ENCODE results near the gene RAP2A. TPM values are rescaled to one million over a fixed set of nuclear protein-coding genes. Genes with fewer than 3 reads are reported as not detected.

The RAP2A gene
- total and polyA plus RNA-seq, 9 of the 15 experiments (the other 6 are each of a cell fraction or from before 2014, with no cell fraction given) = 1.8 to 11.7 (median 5.6) TPM

DNA sequence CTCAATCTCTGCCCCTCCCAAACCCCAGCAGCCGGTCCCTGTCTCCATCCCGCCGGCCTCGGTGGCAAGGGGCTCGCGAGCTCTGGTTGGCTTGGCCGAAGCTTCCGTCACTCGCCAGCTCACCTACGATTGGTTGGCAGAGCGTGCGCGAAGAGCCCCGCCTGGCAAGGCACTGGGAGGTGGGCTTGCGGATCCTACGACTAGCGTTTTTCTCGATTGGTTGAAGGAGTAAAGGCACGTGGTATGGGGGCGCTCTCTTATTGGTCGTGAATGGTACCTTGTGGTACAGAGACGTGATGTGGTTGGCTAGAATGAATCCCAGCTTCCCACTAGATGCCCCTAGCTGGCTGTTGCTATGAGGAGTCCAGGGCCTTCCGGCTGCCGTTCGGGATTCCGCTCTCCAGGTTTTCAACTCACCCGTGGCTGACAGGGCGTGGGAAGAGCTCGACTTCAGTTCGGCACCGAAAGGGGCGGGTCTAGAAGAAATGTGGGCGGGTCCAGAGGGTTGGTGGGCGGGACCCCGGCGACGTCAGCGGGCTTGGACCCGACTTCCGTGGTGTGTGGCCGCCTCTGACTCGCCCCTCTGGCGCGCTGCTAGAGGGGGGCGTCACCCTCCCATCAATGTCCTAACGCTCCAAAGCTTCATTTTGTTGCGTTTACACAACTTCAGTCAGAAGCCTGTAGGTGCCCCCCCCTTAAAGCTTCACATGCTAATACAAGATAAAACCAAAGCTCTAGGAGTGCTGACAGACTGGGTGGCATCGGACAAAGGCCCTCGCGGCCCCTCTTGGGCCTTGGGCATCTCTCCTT lies 847 bp upstream of the RAP2A start:
- Histone ChIP-seq H3K9me1 (ENCODE audit: control insufficient read depth, insufficient read depth, low read length) (no peaks in the 10 kb centered on the region), H3K4me2 (ENCODE audit: insufficient read depth, low read length) (peak overlapping the region; percentile 85), H3K27me3 (ENCODE audit: control insufficient read depth in 2 of 2, insufficient read depth in 2 of 2, low read length in 2 of 2) (no peaks in the 10 kb centered on the region), H3K4me3 (peak overlapping the region; percentile 49), H3K9ac (ENCODE audit: insufficient read depth in 1 of 2, low read depth in 2 of 2, low read length in 2 of 2) (peak overlapping the region; percentile 75 to 87), H3K36me3 (ENCODE audit: control insufficient read depth, insufficient read depth, low read length) (no peaks in the 10 kb centered on the region), H3K27ac (ENCODE audit: extremely low read depth, low read depth, low read length) (peak overlapping the region; percentile 85), H3K79me2 (ENCODE audit: control insufficient read depth, insufficient read depth, low read length) (peaks cover 23% of the 10 kb centered on the region), H3K4me1 (replicated peaks in 1 of 2; ENCODE audit: control insufficient read depth in 2 of 2, insufficient read depth in 2 of 2, low read length in 2 of 2) (peaks cover 6 to 16% of the 10 kb centered on the region in 2 experiments; a peak in 4 of 5 replicates), H3K9me3 (replicated peaks; ENCODE audit: control insufficient read depth, insufficient read depth, low read depth, low read length) (no peaks in the 10 kb centered on the region; the same call in 1 of the 2 replicates), H2AFZ (ENCODE audit: low read depth, low read length) (peak overlapping the region; percentile 93), H4K20me1 (replicated peaks; ENCODE audit: control insufficient read depth, insufficient read depth, low read length) (no peaks in the 10 kb centered on the region)
- DNase-seq (ENCODE audit: extremely low read depth in 1 of 4, low spot score in 3 of 4) = peak; percentile 81 to 88 (median 84)
- BruUV-seq (replicated peaks) = TSS peak; percentile 60
- intact Hi-C loops (cut with micrococcal nuclease) = loop anchor here (2.0 to 10.0 kb wide), 3 partner anchors 172 to 1758 kb away; partner anchors contain the start of genes DNAJC3 and MBNL2
- in situ Hi-C loops (cut with MboI) = no loop called here
- 38% methylated on average over 31 of the region's 50 CpGs for WGBS (ENCODE audit: insufficient coverage, low coverage, missing lambda C conversion rate)
- peak; percentile 91 for ATAC-seq
- CTCF ChIA-PET (ENCODE audit: low intra/inter-chr PET ratio) = no interaction called here
- POLR2A ChIA-PET = interaction anchor here (0.6 to 1.2 kb wide), 3 partner anchors 18 to 71 kb away, joined by 3 to 4 read pairs (median 4); no protein-coding TSS in a partner anchor
- FAIRE-seq = peak; percentile 94
- TF ChIP-seq CCNT2 (IDR thresholded peaks at IDR 0.05; ENCODE audit: borderline replicate concordance, extremely low read depth, insufficient read length, low read depth, low read length) = peak; percentile 11
- TF ChIP-seq RBFOX2 (IDR thresholded peaks at IDR 0.05; ENCODE audit: low read depth, low read length) = peak; percentile 66
- TF ChIP-seq TAF1 (IDR thresholded peaks at IDR 0.05; ENCODE audit: control insufficient read depth, extremely low read depth, insufficient read depth, low read length, severe bottlenecking) = no peak
- peak; percentile 76 for TF ChIP-seq KLF13 (tag; IDR thresholded peaks at IDR 0.05; ENCODE audit: borderline replicate concordance, low read depth)
- TF ChIP-seq, protein P1, sequence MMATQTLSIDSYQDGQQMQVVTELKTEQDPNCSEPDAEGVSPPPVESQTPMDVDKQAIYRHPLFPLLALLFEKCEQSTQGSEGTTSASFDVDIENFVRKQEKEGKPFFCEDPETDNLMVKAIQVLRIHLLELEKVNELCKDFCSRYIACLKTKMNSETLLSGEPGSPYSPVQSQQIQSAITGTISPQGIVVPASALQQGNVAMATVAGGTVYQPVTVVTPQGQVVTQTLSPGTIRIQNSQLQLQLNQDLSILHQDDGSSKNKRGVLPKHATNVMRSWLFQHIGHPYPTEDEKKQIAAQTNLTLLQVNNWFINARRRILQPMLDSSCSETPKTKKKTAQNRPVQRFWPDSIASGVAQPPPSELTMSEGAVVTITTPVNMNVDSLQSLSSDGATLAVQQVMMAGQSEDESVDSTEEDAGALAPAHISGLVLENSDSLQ (IDR thresholded peaks at IDR 0.05) = peak; percentile 72
- TF ChIP-seq, protein P2, sequence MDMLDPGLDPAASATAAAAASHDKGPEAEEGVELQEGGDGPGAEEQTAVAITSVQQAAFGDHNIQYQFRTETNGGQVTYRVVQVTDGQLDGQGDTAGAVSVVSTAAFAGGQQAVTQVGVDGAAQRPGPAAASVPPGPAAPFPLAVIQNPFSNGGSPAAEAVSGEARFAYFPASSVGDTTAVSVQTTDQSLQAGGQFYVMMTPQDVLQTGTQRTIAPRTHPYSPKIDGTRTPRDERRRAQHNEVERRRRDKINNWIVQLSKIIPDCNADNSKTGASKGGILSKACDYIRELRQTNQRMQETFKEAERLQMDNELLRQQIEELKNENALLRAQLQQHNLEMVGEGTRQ (CRISPR knock-in tag; IDR thresholded peaks at IDR 0.05) = peak; percentile 52; the same call in 1 of the 2 replicates
- TF ChIP-seq, protein P3, sequence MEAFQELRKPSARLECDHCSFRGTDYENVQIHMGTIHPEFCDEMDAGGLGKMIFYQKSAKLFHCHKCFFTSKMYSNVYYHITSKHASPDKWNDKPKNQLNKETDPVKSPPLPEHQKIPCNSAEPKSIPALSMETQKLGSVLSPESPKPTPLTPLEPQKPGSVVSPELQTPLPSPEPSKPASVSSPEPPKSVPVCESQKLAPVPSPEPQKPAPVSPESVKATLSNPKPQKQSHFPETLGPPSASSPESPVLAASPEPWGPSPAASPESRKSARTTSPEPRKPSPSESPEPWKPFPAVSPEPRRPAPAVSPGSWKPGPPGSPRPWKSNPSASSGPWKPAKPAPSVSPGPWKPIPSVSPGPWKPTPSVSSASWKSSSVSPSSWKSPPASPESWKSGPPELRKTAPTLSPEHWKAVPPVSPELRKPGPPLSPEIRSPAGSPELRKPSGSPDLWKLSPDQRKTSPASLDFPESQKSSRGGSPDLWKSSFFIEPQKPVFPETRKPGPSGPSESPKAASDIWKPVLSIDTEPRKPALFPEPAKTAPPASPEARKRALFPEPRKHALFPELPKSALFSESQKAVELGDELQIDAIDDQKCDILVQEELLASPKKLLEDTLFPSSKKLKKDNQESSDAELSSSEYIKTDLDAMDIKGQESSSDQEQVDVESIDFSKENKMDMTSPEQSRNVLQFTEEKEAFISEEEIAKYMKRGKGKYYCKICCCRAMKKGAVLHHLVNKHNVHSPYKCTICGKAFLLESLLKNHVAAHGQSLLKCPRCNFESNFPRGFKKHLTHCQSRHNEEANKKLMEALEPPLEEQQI (IDR thresholded peaks at IDR 0.05) = peak; percentile 85
- TF ChIP-seq FOSL1 (tag; conservative IDR thresholded peaks at IDR 0.05) = no peak
- TF ChIP-seq, protein P4, sequence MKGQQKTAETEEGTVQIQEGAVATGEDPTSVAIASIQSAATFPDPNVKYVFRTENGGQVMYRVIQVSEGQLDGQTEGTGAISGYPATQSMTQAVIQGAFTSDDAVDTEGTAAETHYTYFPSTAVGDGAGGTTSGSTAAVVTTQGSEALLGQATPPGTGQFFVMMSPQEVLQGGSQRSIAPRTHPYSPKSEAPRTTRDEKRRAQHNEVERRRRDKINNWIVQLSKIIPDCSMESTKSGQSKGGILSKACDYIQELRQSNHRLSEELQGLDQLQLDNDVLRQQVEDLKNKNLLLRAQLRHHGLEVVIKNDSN (CRISPR knock-in tag; IDR thresholded peaks at IDR 0.05) = peak; percentile 63
- TF ChIP-seq, protein P5, sequence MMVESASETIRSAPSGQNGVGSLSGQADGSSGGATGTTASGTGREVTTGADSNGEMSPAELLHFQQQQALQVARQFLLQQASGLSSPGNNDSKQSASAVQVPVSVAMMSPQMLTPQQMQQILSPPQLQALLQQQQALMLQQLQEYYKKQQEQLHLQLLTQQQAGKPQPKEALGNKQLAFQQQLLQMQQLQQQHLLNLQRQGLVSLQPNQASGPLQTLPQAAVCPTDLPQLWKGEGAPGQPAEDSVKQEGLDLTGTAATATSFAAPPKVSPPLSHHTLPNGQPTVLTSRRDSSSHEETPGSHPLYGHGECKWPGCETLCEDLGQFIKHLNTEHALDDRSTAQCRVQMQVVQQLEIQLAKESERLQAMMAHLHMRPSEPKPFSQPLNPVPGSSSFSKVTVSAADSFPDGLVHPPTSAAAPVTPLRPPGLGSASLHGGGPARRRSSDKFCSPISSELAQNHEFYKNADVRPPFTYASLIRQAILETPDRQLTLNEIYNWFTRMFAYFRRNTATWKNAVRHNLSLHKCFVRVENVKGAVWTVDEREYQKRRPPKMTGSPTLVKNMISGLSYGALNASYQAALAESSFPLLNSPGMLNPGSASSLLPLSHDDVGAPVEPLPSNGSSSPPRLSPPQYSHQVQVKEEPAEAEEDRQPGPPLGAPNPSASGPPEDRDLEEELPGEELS (CRISPR knock-in tag; IDR thresholded peaks at IDR 0.05; ENCODE audit: borderline replicate concordance) = no peak
- TF ChIP-seq NUFIP1 (IDR thresholded peaks at IDR 0.05; ENCODE audit: partially characterized antibody) = no peak
